ENCODE data around the gene VEZT.
"Not testable (repeated sequence)": the region's sequence is repeated elsewhere in the genome, so short reads cannot be mapped to it uniquely, and the experiment has no call there.

VEZT gene

DNA sequence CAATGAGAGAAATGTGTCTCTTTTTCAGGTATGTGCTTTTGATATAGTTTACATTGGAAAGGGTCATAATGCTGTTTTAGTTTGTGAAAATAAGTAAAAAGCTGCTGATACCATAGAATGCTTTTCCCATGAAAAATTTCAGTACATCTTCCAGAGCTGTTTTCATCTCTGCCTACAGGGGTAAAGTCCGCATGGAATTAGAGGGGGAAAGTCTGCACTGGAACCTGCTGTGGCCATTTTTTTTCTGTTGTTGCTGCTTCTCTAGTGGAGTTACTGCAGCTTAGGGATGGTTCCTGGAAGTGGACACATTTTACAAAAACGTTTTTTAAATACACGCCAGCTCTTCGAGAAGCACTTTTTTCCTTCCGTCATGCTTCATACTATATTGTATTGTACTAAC lies 81.3 kb downstream of the VEZT start:
- no peak overlapping the region for H3K9ac ChIP-seq
- H3K36me3 ChIP-seq = peaks cover 77% of the 10 kb centered on the region
- no peaks in the 10 kb centered on the region for H3K27me3 ChIP-seq
- H4K20me1 ChIP-seq = no peaks in the 10 kb centered on the region
- no peak for TF ChIP-seq Cebpa-rat (IDR thresholded peaks at IDR 0.05)
- H3K9me3 ChIP-seq = no peaks in the 10 kb centered on the region
- H3K4me2 ChIP-seq = no peak overlapping the region
- H3K4me1 ChIP-seq = no peaks in the 10 kb centered on the region
- no peak overlapping the region for H3K4me3 ChIP-seq
- no peak overlapping the region for H3K27ac ChIP-seq

DNA sequence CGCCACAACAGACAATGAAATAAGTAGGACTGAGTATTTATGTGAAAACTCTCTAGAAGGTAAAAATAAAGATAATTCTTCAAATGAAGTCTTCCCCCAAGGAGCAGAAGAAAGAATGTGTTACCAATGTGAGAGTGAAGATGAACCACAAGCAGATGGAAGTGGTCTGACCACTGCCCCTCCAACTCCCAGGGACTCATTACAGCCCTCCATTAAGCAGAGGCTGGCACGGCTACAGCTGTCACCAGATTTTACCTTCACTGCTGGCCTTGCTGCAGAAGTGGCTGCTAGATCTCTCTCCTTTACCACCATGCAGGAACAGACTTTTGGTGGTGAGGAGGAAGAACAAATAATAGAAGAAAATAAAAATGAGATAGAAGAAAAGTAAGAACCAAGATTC lies 82.7 kb downstream of the VEZT start:
- Histone ChIP-seq H3K4me1 (no peaks in the 10 kb centered on the region), H4K20me1 (no peaks in the 10 kb centered on the region), H3K4me2 (no peak overlapping the region), H3K9ac (no peak overlapping the region), H3K36me3 (peaks cover 63% of the 10 kb centered on the region), H3K9me3 (no peaks in the 10 kb centered on the region), H3K4me3 (no peak overlapping the region), H3K27me3 (no peaks in the 10 kb centered on the region), H3K27ac (no peak overlapping the region)
- no peak for TF ChIP-seq Cebpa-rat (IDR thresholded peaks at IDR 0.05)

DNA sequence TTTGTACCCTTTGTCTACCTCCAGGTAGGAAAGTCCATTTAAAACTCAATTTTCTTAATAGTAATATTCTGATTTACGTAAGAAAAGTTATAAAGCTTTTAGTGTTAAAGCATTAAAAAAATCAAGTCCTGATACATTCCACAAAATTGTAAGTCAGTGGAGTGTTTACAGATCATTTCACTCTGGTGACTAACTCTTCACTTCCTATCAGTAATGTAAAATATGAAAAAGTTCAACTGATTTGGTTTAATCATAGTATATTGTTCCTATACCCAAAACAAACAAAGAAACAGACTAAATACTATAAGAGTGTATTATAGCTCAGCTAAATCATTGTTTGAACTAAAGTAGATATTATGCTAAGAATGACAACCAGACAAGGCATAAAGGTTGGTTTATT lies 85.9 kb downstream of the VEZT start:
- H4K20me1 ChIP-seq = no peaks in the 10 kb centered on the region
- H3K27ac ChIP-seq = no peak overlapping the region
- H3K36me3 ChIP-seq = peaks cover 51% of the 10 kb centered on the region
- H3K27me3 ChIP-seq = no peaks in the 10 kb centered on the region
- H3K4me1 ChIP-seq = no peaks in the 10 kb centered on the region
- H3K4me3 ChIP-seq = no peak overlapping the region
- no peak overlapping the region for H3K4me2 ChIP-seq
- H3K9ac ChIP-seq = no peak overlapping the region
- no peak for TF ChIP-seq Cebpa-rat (IDR thresholded peaks at IDR 0.05)
- no peaks in the 10 kb centered on the region for H3K9me3 ChIP-seq

DNA sequence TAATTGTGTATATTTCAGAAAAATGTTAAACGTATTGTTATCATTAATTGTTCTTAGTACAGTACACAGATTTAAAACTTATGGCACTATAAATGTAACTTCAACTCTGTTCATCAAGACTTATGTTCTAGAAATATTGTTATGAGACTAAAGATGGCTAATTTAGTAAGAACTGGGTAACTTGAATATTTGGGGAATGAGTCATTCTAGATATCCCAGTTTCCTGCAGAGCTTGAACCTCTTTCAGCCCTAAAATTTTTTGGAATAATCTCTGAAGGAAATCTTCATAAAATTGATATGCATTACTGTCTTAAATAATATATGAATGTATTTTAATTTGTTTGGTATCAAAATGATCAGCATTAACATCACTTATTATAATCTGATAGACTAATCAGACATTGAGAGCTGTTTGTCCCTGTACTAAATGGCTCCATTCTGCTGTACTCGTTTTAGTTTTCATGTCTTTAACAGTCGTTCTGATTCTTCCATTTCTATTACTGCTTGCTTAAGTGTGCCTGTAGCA lies 87.1 kb downstream of the VEZT start:
- H3K9me3 ChIP-seq = no peaks in the 10 kb centered on the region
- H3K4me1 ChIP-seq = no peaks in the 10 kb centered on the region
- no peak for TF ChIP-seq Cebpa-rat (IDR thresholded peaks at IDR 0.05)
- H3K36me3 ChIP-seq = peaks cover 44% of the 10 kb centered on the region
- no peak overlapping the region for H3K9ac ChIP-seq
- H3K27me3 ChIP-seq = no peaks in the 10 kb centered on the region
- H3K4me2 ChIP-seq = no peak overlapping the region
- H4K20me1 ChIP-seq = no peaks in the 10 kb centered on the region
- no peak overlapping the region for H3K4me3 ChIP-seq
- no peak overlapping the region for H3K27ac ChIP-seq

DNA sequence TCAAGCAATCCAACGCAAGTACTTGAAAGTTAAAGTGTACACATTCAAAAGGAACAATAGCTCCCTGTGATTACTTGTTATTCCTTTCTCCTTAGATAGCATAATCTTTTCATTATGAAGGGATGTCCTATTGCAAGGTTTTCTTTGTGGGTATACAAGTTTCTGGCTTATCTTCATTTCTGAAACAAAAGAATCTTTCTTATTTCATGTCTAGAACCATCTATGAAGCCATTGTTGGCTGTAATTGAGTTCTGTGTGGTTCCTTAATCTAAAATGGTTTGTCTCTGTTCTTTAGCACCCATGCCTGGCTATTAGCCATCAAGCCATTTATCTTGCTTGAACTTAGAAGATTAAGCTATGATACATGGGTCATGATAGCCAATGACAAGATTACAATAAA lies 95.0 kb downstream of the VEZT start:
- H3K9me3 ChIP-seq = no peaks in the 10 kb centered on the region
- H3K27me3 ChIP-seq = no peaks in the 10 kb centered on the region
- no peak overlapping the region for H3K27ac ChIP-seq
- no peak overlapping the region for H3K4me2 ChIP-seq
- no peak overlapping the region for H3K4me3 ChIP-seq
- H4K20me1 ChIP-seq = no peaks in the 10 kb centered on the region
- no peak overlapping the region for H3K9ac ChIP-seq
- peaks cover 11% of the 10 kb centered on the region; the same call in 1 of the 2 replicates for H3K36me3 ChIP-seq
- no peak for TF ChIP-seq Cebpa-rat (IDR thresholded peaks at IDR 0.05)
- H3K4me1 ChIP-seq = no peaks in the 10 kb centered on the region

DNA sequence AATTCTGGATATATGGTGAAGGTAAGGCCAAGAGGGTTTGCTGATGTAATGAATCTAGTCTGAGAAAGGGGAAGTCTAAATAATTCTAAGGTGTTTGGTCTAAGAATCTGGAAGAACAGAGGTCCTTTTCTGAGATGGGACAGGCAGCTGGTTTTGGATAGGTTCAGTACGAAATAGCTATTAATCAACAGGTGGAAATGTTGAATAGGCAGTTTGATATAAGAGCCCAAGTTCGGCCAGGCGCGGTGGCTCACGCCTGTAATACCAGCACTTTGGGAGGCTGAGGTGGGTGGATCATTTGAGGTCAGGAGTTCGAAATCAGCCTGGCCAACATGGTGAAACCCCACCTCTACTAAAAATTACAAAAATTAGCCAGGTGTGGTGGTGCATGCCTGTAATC lies 97.1 kb downstream of the VEZT start:
- not testable (repeated sequence) for H3K9ac ChIP-seq, H3K4me1 ChIP-seq, H3K4me2 ChIP-seq, H4K20me1 ChIP-seq, H3K27ac ChIP-seq, H3K27me3 ChIP-seq, H3K4me3 ChIP-seq, H3K9me3 ChIP-seq, H3K36me3 ChIP-seq

DNA sequence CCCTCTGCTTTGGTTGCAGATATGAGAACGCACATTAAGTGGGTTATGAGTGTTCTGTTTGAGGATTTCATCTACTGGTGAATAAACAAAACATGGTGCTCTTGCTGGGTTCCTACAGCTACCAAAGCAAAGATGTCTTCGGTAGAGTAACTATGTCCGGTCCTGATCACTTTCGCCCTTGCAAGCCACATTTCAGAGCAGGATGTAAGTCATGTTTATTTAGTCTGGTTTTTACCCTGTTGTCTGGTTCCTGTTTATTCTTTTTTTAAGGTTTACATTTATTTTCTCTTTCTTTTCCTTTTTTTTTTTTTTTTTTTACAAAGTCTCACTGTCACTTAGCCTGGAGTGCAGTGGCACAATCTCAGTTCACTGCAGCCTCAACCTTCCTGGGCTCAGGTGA lies 99.2 kb downstream of the VEZT start:
- H3K4me1 ChIP-seq = no peaks in the 10 kb centered on the region
- H3K27ac ChIP-seq = no peak overlapping the region
- H3K4me2 ChIP-seq = no peak overlapping the region

DNA sequence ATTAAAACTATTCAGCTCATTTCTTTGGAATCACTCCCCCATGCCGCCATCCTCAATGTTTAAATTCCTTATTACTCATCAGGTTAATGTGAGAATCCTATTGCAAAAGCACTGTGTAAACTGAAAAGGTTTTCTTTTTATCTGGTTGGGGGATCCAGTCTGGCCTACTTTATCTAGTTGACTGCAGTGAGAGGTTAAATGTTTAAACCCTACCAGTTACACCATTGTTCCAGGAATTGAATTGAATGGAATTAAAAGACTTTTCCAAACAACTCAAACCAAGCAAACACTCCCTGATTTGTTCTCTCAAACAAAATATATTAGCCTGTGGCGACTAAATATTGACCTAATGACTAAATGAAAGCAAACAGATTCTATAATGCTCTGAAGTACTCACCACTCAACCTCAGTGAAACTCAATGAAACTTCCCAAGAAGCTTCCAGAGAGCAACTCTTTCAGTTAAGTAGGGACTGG lies 100.5 kb downstream of the VEZT start:
- H3K4me1 ChIP-seq = no peaks in the 10 kb centered on the region
- H3K4me3 ChIP-seq = no peak overlapping the region
- H3K4me2 ChIP-seq = no peak overlapping the region
- no peak overlapping the region for H3K27ac ChIP-seq
- H3K27me3 ChIP-seq = no peaks in the 10 kb centered on the region
- no peak for TF ChIP-seq Cebpa-rat (IDR thresholded peaks at IDR 0.05)
- no peaks in the 10 kb centered on the region for H3K36me3 ChIP-seq
- H4K20me1 ChIP-seq = no peaks in the 10 kb centered on the region
- H3K9ac ChIP-seq = no peak overlapping the region
- no peaks in the 10 kb centered on the region for H3K9me3 ChIP-seq

More for the DNA sequence above, 99.2 kb downstream of the VEZT start:
- Histone ChIP-seq H3K9me3 (no peaks in the 10 kb centered on the region), H3K27me3 (no peaks in the 10 kb centered on the region), H3K4me3 (no peak overlapping the region), H3K9ac (no peak overlapping the region), H3K36me3 (no peaks in the 10 kb centered on the region), H4K20me1 (no peaks in the 10 kb centered on the region)
- TF ChIP-seq Cebpa-rat (IDR thresholded peaks at IDR 0.05) = no peak

DNA sequence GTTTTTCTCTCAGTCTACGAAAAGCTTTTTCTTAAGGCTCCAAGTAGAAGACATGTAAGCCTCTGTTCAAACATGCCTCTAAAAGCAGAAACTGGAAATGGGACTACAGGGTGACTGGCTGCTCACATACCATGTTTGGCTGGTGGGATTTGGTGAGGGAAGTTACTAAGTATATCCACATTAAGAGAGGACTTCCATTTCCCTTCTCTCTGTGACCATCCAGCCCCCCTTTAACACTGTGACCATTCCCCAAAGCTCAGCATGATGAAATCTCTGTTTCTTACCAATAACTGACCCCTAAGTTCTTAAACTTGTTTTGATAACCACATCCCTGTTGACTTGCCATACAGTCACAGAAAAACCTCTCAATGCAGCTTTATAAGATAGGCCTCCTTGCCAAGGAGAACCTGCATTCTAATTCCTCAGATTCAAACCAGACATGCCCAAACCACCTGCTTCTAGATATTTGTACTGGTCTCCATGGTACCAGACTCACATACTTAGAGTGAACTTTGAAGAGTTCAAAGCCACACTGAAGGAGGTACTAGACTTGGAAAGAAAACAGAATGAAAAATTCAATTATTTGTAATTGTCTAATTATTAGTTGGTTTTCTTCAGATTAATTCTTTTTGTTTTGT lies 102.2 kb downstream of the VEZT start:
- no peak overlapping the region for H3K27ac ChIP-seq
- no peaks in the 10 kb centered on the region for H4K20me1 ChIP-seq
- no peak overlapping the region for H3K9ac ChIP-seq
- no peaks in the 10 kb centered on the region for H3K9me3 ChIP-seq
- H3K4me1 ChIP-seq = no peaks in the 10 kb centered on the region
- no peak overlapping the region for H3K4me3 ChIP-seq
- no peak overlapping the region for H3K4me2 ChIP-seq
- no peaks in the 10 kb centered on the region for H3K36me3 ChIP-seq
- no peaks in the 10 kb centered on the region for H3K27me3 ChIP-seq
- TF ChIP-seq Cebpa-rat (IDR thresholded peaks at IDR 0.05) = no peak

DNA sequence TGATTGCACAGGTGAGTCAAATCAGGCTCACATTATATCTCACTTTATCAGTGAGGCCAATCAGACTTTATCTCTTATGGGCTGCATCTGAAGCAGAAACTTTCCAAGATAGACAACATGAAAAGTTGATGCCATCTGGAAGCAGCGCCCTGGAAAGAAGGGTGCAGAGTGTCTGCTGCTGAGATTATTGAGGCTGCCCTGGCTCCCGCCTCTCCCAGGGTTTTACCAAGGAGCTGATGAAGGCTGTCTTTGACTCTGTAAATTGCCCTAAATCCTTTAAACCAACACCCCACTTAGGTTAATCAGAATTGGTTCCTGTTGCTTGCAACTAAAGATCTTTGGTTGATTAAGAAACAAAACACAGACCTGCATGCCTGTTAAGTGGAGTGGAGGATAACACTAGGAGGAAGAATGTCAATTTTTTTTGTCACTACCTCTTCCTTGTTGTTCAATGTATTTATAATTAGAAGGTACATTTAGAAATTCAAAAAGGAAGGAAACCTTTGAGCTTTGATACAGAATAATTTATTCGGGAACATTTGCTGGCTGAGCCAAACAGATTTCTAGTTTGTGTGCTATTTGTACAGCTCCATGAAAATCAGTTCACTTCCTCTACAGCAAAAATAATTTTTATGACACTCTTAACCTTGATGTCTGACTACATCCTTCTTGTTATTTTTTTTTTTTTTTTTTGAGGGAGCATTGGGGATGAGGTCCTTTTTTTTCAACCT lies 104.1 kb downstream of the VEZT start:
- no peak overlapping the region for H3K27ac ChIP-seq
- no peaks in the 10 kb centered on the region for H3K27me3 ChIP-seq
- H4K20me1 ChIP-seq = no peaks in the 10 kb centered on the region
- H3K9ac ChIP-seq = no peak overlapping the region
- H3K36me3 ChIP-seq = no peaks in the 10 kb centered on the region
- TF ChIP-seq Cebpa-rat (IDR thresholded peaks at IDR 0.05) = no peak
- no peak overlapping the region for H3K4me2 ChIP-seq
- H3K9me3 ChIP-seq = no peaks in the 10 kb centered on the region
- no peaks in the 10 kb centered on the region for H3K4me1 ChIP-seq
- H3K4me3 ChIP-seq = no peak overlapping the region
